ENCODE measurements around the gene C11orf97.

The C11orf97 gene

GRCh38 chr11:94563848-94564467 is 51.7 kb downstream of the C11orf97 start:
- ChIA-PET POLR2A (no interaction called here), CTCF (interaction anchor here (0.7 to 2.6 kb wide), 4 partner anchors 39 to 455 kb away, joined by 3 to 12 read pairs (median 6); no protein-coding TSS in a partner anchor)

GRCh38 chr11:94567181-94567670 is 55.0 kb downstream of the C11orf97 start, which contains the start of gene PIWIL4:
TSS of gene PIWIL4 (plus strand) at chr11:94567368. CDS start at chr11:94567519, 151 bp downstream.
- Histone ChIP-seq H3K9me3 (ENCODE audit: control insufficient read depth, insufficient read depth, low read depth, low read length) (no peaks in the 10 kb centered on the region), H3K4me1 (ENCODE audit: control insufficient read depth, insufficient read depth, low read length) (no peaks in the 10 kb centered on the region), H3K27ac (ENCODE audit: extremely low read depth, low read depth, low read length) (no peak within 1 kb of the TSS), H3K36me3 (ENCODE audit: control insufficient read depth in 2 of 2, insufficient read depth in 1 of 2, low read length in 2 of 2) (no peaks in the 10 kb centered on the region), H3K4me3 (ENCODE audit: low read depth, low read length) (no peak within 1 kb of the TSS)
- CTCF ChIA-PET = no interaction called here
- POLR2A ChIA-PET = no interaction called here
- TF ChIP-seq ZNF596 (tag by site-specific recombination; IDR thresholded peaks at IDR 0.05) = no peak
- no peak for TF ChIP-seq KLF17 (tag by site-specific recombination; IDR thresholded peaks at IDR 0.05)
- no peak for TF ChIP-seq PRDM10 (tag by site-specific recombination; IDR thresholded peaks at IDR 0.05)
- TF ChIP-seq ZNF324 (tag by site-specific recombination; IDR thresholded peaks at IDR 0.05) = no peak
- TF ChIP-seq KLF8 (tag by site-specific recombination; IDR thresholded peaks at IDR 0.05) = no peak
- no peak for TF ChIP-seq ZNF335 (tag by site-specific recombination; conservative IDR thresholded peaks at IDR 0.05)

More at GRCh38 chr11:94563848-94564467, 51.7 kb downstream of the C11orf97 start:
- Histone ChIP-seq H3K36me3 (ENCODE audit: control insufficient read depth in 2 of 2, insufficient read depth in 1 of 2, low read length in 2 of 2) (no peaks in the 10 kb centered on the region), H3K4me1 (ENCODE audit: control insufficient read depth, insufficient read depth, low read length) (no peaks in the 10 kb centered on the region), H3K9me3 (ENCODE audit: control insufficient read depth, insufficient read depth, low read depth, low read length) (no peaks in the 10 kb centered on the region), H3K4me3 (ENCODE audit: low read depth, low read length) (no peak overlapping the region), H3K27ac (ENCODE audit: extremely low read depth, low read depth, low read length) (no peak overlapping the region)
- TF ChIP-seq BCL11A (tag by site-specific recombination; IDR thresholded peaks at IDR 0.05; ENCODE audit: low read depth) (no peak), ZNF610 (tag by site-specific recombination; IDR thresholded peaks at IDR 0.05; ENCODE audit: borderline replicate concordance) (no peak), ZSCAN23 (tag by site-specific recombination; IDR thresholded peaks at IDR 0.05) (no peak), ZNF416 (tag by site-specific recombination; IDR thresholded peaks at IDR 0.05) (no peak), ZNF473 (tag by site-specific recombination; IDR thresholded peaks at IDR 0.05) (no peak), ZNF48 (tag by site-specific recombination; IDR thresholded peaks at IDR 0.05) (no peak), TSHZ1 (tag by site-specific recombination; IDR thresholded peaks at IDR 0.05; ENCODE audit: borderline replicate concordance) (no peak), ZNF394 (tag by site-specific recombination; IDR thresholded peaks at IDR 0.05; ENCODE audit: borderline replicate concordance) (no peak), ZNF292 (tag by site-specific recombination; IDR thresholded peaks at IDR 0.05; ENCODE audit: borderline replicate concordance, low read depth) (no peak), ZBTB49 (tag by site-specific recombination; IDR thresholded peaks at IDR 0.05; ENCODE audit: low read depth) (no peak), PBX3 (CRISPR knock-in tag; IDR thresholded peaks at IDR 0.05) (no peak), ZNF157 (tag by site-specific recombination; IDR thresholded peaks at IDR 0.05) (no peak)
